Neural cell (in vitro differentiated cells): ENCODE data around the gene UBA3. TPM values are rescaled to one million over a fixed set of nuclear protein-coding genes. Genes with fewer than 3 reads are reported as not detected.

Experiments used
- H2AFZ ChIP-seq: fragments of 200-600, 300-800 bp; sonication (generic), shearing (Covaris generic); 2 replicates; pipeline ENCODE4 v1.6.0; 2014; ENCODE audit warnings: low read depth, mild to moderate bottlenecking, antibody characterized with exemption, low read length, moderate library complexity
- H3F3A ChIP-seq: fragments of 200-600 bp; shearing (Covaris generic); 2 replicates; pipeline ENCODE4 v1.6.1; 2016; ENCODE audit warnings: mild to moderate bottlenecking, moderate library complexity, mixed read lengths, antibody characterized with exemption, low read length; ENCODE audit not compliant: insufficient read depth, poor library complexity, severe bottlenecking
- H3K27ac ChIP-seq: fragments of 200-600, 300-800 bp; sonication (generic), shearing (Covaris generic); 2 replicates; pipeline ENCODE4 v1.5.1; 2014; ENCODE audit warnings: mild to moderate bottlenecking, low read length, moderate library complexity
- H3K27me3 ChIP-seq: fragments of 300-800, 200-600 bp; sonication (generic), shearing (Covaris generic); 2 replicates; pipeline ENCODE4 v1.6.0; 2014; ENCODE audit warnings: mild to moderate bottlenecking, low read depth, low read length, moderate library complexity; ENCODE audit not compliant: insufficient read depth
- H3K36me3 ChIP-seq: fragments of 300-800, 200-600 bp; sonication (generic), shearing (Covaris generic); 2 replicates; pipeline ENCODE4 v1.5.1; 2014; ENCODE audit warnings: mild to moderate bottlenecking, antibody characterized with exemption, low read length, moderate library complexity; ENCODE audit not compliant: insufficient read depth
- H3K4me2 ChIP-seq: fragments of 300-800, 200-600 bp; sonication (generic), shearing (Covaris generic); 2 replicates; pipeline ENCODE4 v1.6.0; 2014; ENCODE audit warnings: mild to moderate bottlenecking, low read length
- H3K4me3 ChIP-seq: fragments of 300-800, 200-600 bp; sonication (generic), shearing (Covaris generic); 2 replicates; pipeline ENCODE4 v1.5.1; 2014; ENCODE audit warnings: mild to moderate bottlenecking, low read length, moderate library complexity
- H3K79me2 ChIP-seq: fragments of 200-600 bp; shearing (Covaris generic); replicated peaks from 2 replicates; pipeline ENCODE4 v1.6.0; 2014; ENCODE audit warnings: mild to moderate bottlenecking, low read length, moderate library complexity; ENCODE audit not compliant: insufficient read depth
- H3K9ac ChIP-seq: fragments of 300-800, 200-600 bp; sonication (generic), shearing (Covaris generic); 2 replicates; pipeline ENCODE4 v1.6.1; 2016; ENCODE audit warnings: mild to moderate bottlenecking, low read length, mixed read lengths
- H3K9me2 ChIP-seq: fragments of 200-600 bp; shearing (Covaris generic); 2 replicates; pipeline ENCODE4 v1.6.1; 2016; ENCODE audit warnings: mild to moderate bottlenecking, low read length, mixed read lengths; ENCODE audit not compliant: insufficient read depth
- H3K9me3 ChIP-seq: fragments of 200-600, 300-800 bp; sonication (generic), shearing (Covaris generic); 2 replicates; pipeline ENCODE4 v1.6.1; 2016; ENCODE audit warnings: mild to moderate bottlenecking, mixed run types, low read length, moderate library complexity, mixed read lengths
- H4K20me1 ChIP-seq: fragments of 200-600 bp; shearing (Covaris generic); 2 replicates; pipeline ENCODE4 v1.6.1; 2016; ENCODE audit warnings: mild to moderate bottlenecking, mixed run types; ENCODE audit not compliant: insufficient read depth
- CTCF ChIP-seq: fragments of 450-650 bp; IDR thresholded peaks from 2 replicates; pipeline ENCODE4 v1.5.1; 2014; ENCODE audit warnings: antibody characterized with exemption, mild to moderate bottlenecking, moderate library complexity; ENCODE audit not compliant: poor library complexity, severe bottlenecking
- EP300 ChIP-seq: fragments of 450-650 bp; conservative IDR thresholded peaks from 2 replicates; pipeline ENCODE4 v1.6.1; 2014; ENCODE audit warnings: antibody characterized with exemption, mild to moderate bottlenecking, moderate library complexity; ENCODE audit not compliant: poor library complexity, severe bottlenecking
- EZH2 ChIP-seq: fragments of 200-600, 300-800 bp; shearing (Covaris generic), sonication (generic); IDR thresholded peaks from 2 replicates; pipeline ENCODE4 v1.6.1; 2014; ENCODE audit warnings: antibody characterized with exemption, low read length, borderline replicate concordance, mild to moderate bottlenecking; ENCODE audit not compliant: insufficient read depth, poor library complexity, severe bottlenecking
- MXI1 ChIP-seq: fragments of 450-650 bp; conservative IDR thresholded peaks from 2 replicates; pipeline ENCODE4 v1.6.1; 2014; ENCODE audit warnings: antibody characterized with exemption, mild to moderate bottlenecking; ENCODE audit not compliant: poor library complexity, severe bottlenecking
- POLR2AphosphoS5 ChIP-seq: IDR thresholded peaks from 2 replicates; pipeline ENCODE4 v1.6.1; 2012
- RAD21 ChIP-seq: fragments of 450-650 bp; conservative IDR thresholded peaks from 2 replicates; pipeline ENCODE4 v1.6.1; 2014; ENCODE audit warnings: antibody characterized with exemption, mild to moderate bottlenecking, moderate library complexity
- REST ChIP-seq: IDR thresholded peaks from 2 replicates; pipeline ENCODE4 v1.6.1; 2012; ENCODE audit warnings: borderline replicate concordance
- SMC3 ChIP-seq: fragments of 450-650 bp; conservative IDR thresholded peaks from 2 replicates; pipeline ENCODE4 v1.6.1; 2014; ENCODE audit warnings: antibody characterized with exemption, mild to moderate bottlenecking, moderate library complexity; ENCODE audit not compliant: poor library complexity
- TAF1 ChIP-seq: IDR thresholded peaks from 2 replicates; pipeline ENCODE4 v1.6.1; 2012; ENCODE audit warnings: low read depth
- polyA plus RNA-seq: library from polyadenylated mRNA; depleted of rRNA; stranded (reverse); fragments of >200 nt; gene quantifications from 2 replicates; pipeline ENCODE4 v1.2.3, GENCODE V29; 2014

UBA3 gene
- polyA plus RNA-seq, 1 donor from 2014 or later = 168 TPM

- H3K79me2 ChIP-seq = no peaks in the 10 kb centered on the region
- no peaks in the 10 kb centered on the region for H3F3A ChIP-seq
- no peak overlapping the region for H3K4me2 ChIP-seq
- no peaks in the 10 kb centered on the region for H4K20me1 ChIP-seq
- no peaks in the 10 kb centered on the region for H3K9me3 ChIP-seq
- TF ChIP-seq EP300 (no peak), TAF1 (no peak), RAD21 (no peak), SMC3 (no peak), EZH2 (no peak), REST (no peak), CTCF (no peak), MXI1 (no peak), POLR2AphosphoS5 (no peak)
- H3K36me3 ChIP-seq = peaks cover 4% of the 10 kb centered on the region
- no peaks in the 10 kb centered on the region for H3K9me2 ChIP-seq
- H3K27ac ChIP-seq = no peak overlapping the region
- no peak overlapping the region for H2AFZ ChIP-seq
- H3K4me3 ChIP-seq = no peak overlapping the region
- H3K9ac ChIP-seq = no peak overlapping the region
- H3K27me3 ChIP-seq = peaks cover 30% of the 10 kb centered on the region
These were observed 64.1 kb downstream of the UBA3 start for GRCh38 chr3:69016102-69016501.

GRCh38 chr3:69014022-69014580 is 66.1 kb downstream of the UBA3 start:
- no peak overlapping the region for H2AFZ ChIP-seq
- no peaks in the 10 kb centered on the region for H3K9me3 ChIP-seq
- peak overlapping the region; percentile 90 for H3K4me3 ChIP-seq
- peak overlapping the region; percentile 64 for H3K4me2 ChIP-seq
- no peaks in the 10 kb centered on the region for H3K79me2 ChIP-seq
- H4K20me1 ChIP-seq = no peaks in the 10 kb centered on the region
- TF ChIP-seq EZH2 (no peak), POLR2AphosphoS5 (no peak), REST (no peak), SMC3 (no peak), CTCF (no peak), TAF1 (no peak), EP300 (no peak), RAD21 (no peak), MXI1 (no peak)
- no peaks in the 10 kb centered on the region for H3F3A ChIP-seq
- no peak overlapping the region for H3K27ac ChIP-seq
- H3K9ac ChIP-seq = peak overlapping the region; percentile 70
- peaks cover 4% of the 10 kb centered on the region for H3K36me3 ChIP-seq
- H3K27me3 ChIP-seq = peaks cover 30% of the 10 kb centered on the region
- no peaks in the 10 kb centered on the region for H3K9me2 ChIP-seq
